Measurements from ENCODE around the gene NEU3. TPM values are rescaled to one million over a fixed set of nuclear protein-coding genes. Genes with fewer than 3 reads are reported as not detected.

NEU3 gene
- total and polyA plus RNA-seq, 4 donors, result 2.7 to 9.5 (median 5.3) TPM

DNA sequence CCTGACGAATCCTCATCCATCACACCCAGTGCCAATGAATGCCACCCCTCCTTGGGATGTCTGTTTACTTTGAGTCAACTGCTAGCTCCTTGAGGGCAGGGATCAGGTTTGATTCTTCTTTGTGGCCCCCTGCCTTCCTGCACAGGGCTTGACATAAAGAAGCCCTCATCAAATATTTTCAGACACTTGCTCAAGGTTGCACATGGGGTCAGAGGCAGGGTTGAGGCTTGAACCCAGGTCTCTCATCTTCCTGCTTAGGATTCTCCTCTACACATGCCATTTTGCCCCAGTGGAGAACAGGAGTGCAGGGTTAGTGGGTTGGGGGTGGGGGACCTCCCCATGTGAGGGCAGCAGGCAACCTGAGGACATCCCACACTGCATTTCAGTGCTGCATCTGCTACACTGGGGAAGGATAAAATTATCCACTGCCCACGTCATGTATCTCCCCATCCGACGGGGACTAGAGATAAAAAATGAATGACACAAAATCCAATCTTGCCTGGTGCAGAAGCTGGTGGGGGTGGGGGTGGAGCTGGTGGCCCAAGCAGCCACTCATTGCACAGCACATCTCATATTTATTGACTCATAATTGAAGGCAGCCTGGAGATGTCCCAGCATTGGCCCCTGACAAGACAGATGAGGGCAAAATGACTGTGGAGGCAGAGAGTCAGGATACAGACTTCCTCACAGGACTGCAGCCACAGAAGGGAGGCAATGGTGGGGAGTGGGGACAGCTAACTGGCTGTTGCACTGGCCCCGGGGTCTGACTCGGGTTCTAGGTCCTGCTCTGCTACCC lies 41.3 kb downstream of the NEU3 start:
- no peak overlapping the region for H3K27ac ChIP-seq (ENCODE audit: low read depth in 1 of 2, low read length in 2 of 2)
- TF ChIP-seq TAF1 (conservative IDR thresholded peaks at IDR 0.05) (no peak), FOXA2 (IDR thresholded peaks at IDR 0.05) (no peak), GABPA (IDR thresholded peaks at IDR 0.05 in 1 of 2, conservative IDR thresholded peaks at IDR 0.05 in 1 of 2) (no peak)
- DNase-seq (ENCODE audit: low spot score), result no peak
- no peaks in the 10 kb centered on the region for H3K36me3 ChIP-seq (ENCODE audit: control insufficient read depth in 4 of 4, insufficient read depth in 3 of 4, low read depth in 1 of 4, low read length in 3 of 4)
- H3K9ac ChIP-seq (ENCODE audit: low read depth in 1 of 2, low read length in 2 of 2), result no peak overlapping the region
- no peaks in the 10 kb centered on the region for H3K27me3 ChIP-seq (ENCODE audit: control insufficient read depth in 4 of 4, insufficient read depth in 4 of 4, low read length in 3 of 4)
- no peaks in the 10 kb centered on the region for H3K4me1 ChIP-seq (ENCODE audit: control insufficient read depth in 4 of 4, insufficient read depth in 4 of 4, low read length in 3 of 4)
- 89% methylated on average over 6 of the region's 6 CpGs for WGBS
- H3K4me3 ChIP-seq (ENCODE audit: low read depth in 1 of 3, low read length in 3 of 3), result no peak overlapping the region
- no peaks in the 10 kb centered on the region for H3K9me3 ChIP-seq (ENCODE audit: control insufficient read depth in 4 of 4, low read length in 3 of 4)

DNA sequence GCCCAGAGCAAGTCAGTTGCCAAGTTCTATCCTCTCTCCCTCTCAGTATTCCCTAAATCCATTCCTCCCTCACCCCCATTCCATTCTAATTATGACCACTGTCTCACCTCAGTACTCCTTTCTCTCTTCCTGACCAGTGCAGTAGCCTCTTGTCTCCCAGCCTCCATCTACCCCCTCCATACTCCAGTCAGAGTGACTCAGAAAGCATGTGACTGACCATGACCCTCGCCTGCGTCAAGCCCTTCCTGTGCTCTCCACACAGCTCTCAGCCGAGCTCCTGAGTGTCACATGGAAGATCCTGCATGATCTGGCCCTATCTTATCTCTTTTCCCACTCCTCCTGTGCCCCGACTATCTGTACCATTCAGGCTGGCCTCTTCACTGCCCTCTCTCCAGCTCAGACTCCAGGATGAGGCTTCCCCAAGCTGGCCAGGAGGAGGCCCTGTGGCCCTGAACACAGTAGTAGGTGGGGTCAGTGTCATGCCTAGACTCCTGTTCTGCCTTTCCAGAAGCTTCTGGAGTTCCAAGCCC lies 42.6 kb downstream of the NEU3 start:
- no peak overlapping the region for H3K27ac ChIP-seq (ENCODE audit: low read depth in 1 of 2, low read length in 2 of 2)
- H3K4me1 ChIP-seq (ENCODE audit: control insufficient read depth in 4 of 4, insufficient read depth in 4 of 4, low read length in 3 of 4), result no peaks in the 10 kb centered on the region
- TF ChIP-seq NR2F2 (IDR thresholded peaks at IDR 0.05) (no peak), RXRA (IDR thresholded peaks at IDR 0.05) (no peak), HNF4G (IDR thresholded peaks at IDR 0.05) (no peak), RAD21 (IDR thresholded peaks at IDR 0.05) (no peak), SP1 (IDR thresholded peaks at IDR 0.05) (no peak)
- TF ChIP-seq, protein P1, sequence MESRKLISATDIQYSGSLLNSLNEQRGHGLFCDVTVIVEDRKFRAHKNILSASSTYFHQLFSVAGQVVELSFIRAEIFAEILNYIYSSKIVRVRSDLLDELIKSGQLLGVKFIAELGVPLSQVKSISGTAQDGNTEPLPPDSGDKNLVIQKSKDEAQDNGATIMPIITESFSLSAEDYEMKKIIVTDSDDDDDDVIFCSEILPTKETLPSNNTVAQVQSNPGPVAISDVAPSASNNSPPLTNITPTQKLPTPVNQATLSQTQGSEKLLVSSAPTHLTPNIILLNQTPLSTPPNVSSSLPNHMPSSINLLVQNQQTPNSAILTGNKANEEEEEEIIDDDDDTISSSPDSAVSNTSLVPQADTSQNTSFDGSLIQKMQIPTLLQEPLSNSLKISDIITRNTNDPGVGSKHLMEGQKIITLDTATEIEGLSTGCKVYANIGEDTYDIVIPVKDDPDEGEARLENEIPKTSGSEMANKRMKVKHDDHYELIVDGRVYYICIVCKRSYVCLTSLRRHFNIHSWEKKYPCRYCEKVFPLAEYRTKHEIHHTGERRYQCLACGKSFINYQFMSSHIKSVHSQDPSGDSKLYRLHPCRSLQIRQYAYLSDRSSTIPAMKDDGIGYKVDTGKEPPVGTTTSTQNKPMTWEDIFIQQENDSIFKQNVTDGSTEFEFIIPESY (IDR thresholded peaks at IDR 0.05), result no peak
- TF ChIP-seq, protein P2, sequence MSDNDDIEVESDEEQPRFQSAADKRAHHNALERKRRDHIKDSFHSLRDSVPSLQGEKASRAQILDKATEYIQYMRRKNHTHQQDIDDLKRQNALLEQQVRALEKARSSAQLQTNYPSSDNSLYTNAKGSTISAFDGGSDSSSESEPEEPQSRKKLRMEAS (IDR thresholded peaks at IDR 0.05), result no peak
- TF ChIP-seq, protein P3, sequence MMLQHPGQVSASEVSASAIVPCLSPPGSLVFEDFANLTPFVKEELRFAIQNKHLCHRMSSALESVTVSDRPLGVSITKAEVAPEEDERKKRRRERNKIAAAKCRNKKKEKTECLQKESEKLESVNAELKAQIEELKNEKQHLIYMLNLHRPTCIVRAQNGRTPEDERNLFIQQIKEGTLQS (IDR thresholded peaks at IDR 0.05), result no peak
- TF ChIP-seq, protein P4, sequence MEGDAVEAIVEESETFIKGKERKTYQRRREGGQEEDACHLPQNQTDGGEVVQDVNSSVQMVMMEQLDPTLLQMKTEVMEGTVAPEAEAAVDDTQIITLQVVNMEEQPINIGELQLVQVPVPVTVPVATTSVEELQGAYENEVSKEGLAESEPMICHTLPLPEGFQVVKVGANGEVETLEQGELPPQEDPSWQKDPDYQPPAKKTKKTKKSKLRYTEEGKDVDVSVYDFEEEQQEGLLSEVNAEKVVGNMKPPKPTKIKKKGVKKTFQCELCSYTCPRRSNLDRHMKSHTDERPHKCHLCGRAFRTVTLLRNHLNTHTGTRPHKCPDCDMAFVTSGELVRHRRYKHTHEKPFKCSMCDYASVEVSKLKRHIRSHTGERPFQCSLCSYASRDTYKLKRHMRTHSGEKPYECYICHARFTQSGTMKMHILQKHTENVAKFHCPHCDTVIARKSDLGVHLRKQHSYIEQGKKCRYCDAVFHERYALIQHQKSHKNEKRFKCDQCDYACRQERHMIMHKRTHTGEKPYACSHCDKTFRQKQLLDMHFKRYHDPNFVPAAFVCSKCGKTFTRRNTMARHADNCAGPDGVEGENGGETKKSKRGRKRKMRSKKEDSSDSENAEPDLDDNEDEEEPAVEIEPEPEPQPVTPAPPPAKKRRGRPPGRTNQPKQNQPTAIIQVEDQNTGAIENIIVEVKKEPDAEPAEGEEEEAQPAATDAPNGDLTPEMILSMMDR (IDR thresholded peaks at IDR 0.05; ENCODE audit: low read depth, low read length, missing input control), result no peak
- WGBS, result 61% methylated on average over 4 of the region's 4 CpGs
- H3K9ac ChIP-seq (ENCODE audit: low read depth in 1 of 2, low read length in 2 of 2), result no peak overlapping the region
- H3K27me3 ChIP-seq (ENCODE audit: control insufficient read depth in 4 of 4, insufficient read depth in 4 of 4, low read length in 3 of 4), result no peaks in the 10 kb centered on the region
- H3K9me3 ChIP-seq (ENCODE audit: control insufficient read depth in 4 of 4, low read length in 3 of 4), result no peaks in the 10 kb centered on the region
- no peak overlapping the region for H3K4me3 ChIP-seq (ENCODE audit: low read depth in 1 of 3, low read length in 3 of 3)
- no peak for DNase-seq (ENCODE audit: low spot score)
- H3K36me3 ChIP-seq (ENCODE audit: control insufficient read depth in 4 of 4, insufficient read depth in 3 of 4, low read depth in 1 of 4, low read length in 3 of 4), result no peaks in the 10 kb centered on the region
